Mesothelial cell of epicardium (in vitro differentiated cells): ENCODE results near the gene ADARB2. TPM values are rescaled to one million over a fixed set of nuclear protein-coding genes. Genes with fewer than 3 reads are reported as not detected.

Experiments used
- DNase-seq, 2 experiments: peaks; one replicate each; pipeline ENCODE4 v3.0.0; 2021; ENCODE audit warnings: low spot score in 2 of 2; ENCODE audit not compliant: unreplicated experiment in 2 of 2
- H3K27ac Mint-ChIP-seq: 2 replicates; pipeline ENCODE4 v1.8.0; 2021; ENCODE audit warnings: mixed read lengths
- H3K27me3 Mint-ChIP-seq: 2 replicates; pipeline ENCODE4 v1.8.0; 2021; ENCODE audit warnings: low read depth, mixed read lengths
- H3K36me3 Mint-ChIP-seq: 2 replicates; pipeline ENCODE4 v1.8.0; 2021; ENCODE audit warnings: mixed read lengths
- H3K4me1 Mint-ChIP-seq: 2 replicates; pipeline ENCODE4 v1.8.0; 2021; ENCODE audit warnings: mixed read lengths
- H3K4me3 Mint-ChIP-seq: 2 replicates; pipeline ENCODE4 v1.8.0; 2021; ENCODE audit warnings: mild to moderate bottlenecking, moderate library complexity, mixed read lengths
- H3K9me3 Mint-ChIP-seq: 2 replicates; pipeline ENCODE4 v1.8.0; 2021; ENCODE audit warnings: mixed read lengths
- CTCF ChIP-seq: fragments of 200-600 bp; sonication (generic); IDR thresholded peaks from one replicate; pipeline ENCODE4 v1.5.0; 2021; ENCODE audit warnings: antibody characterized with exemption; ENCODE audit not compliant: unreplicated experiment
- total RNA-seq: library from RNA; stranded (reverse); gene quantifications from 3 replicates; pipeline ENCODE4 v1.2.1, GENCODE V29; 2021

The ADARB2 gene
- total RNA-seq, 1 donor from 2014 or later, result 0.38 TPM

- H3K9me3 Mint-ChIP-seq, result no peaks in the 10 kb centered on the region
- no peaks in the 10 kb centered on the region for H3K4me1 Mint-ChIP-seq
- no peak overlapping the region for H3K27ac Mint-ChIP-seq
- H3K36me3 Mint-ChIP-seq, result no peaks in the 10 kb centered on the region
- peaks cover 20% of the 10 kb centered on the region for H3K27me3 Mint-ChIP-seq
- TF ChIP-seq CTCF, result no peak
- peak in 1 of 2 experiments; percentile 27 for DNase-seq
- H3K4me3 Mint-ChIP-seq, result no peak overlapping the region
Measured at GRCh38 chr10:1206101-1206500, 531.2 kb downstream of the ADARB2 start.

GRCh38 chr10:1205450-1206030 is 531.8 kb downstream of the ADARB2 start:
- peak in 1 of 2 experiments; percentile 32 for DNase-seq
- no peaks in the 10 kb centered on the region for H3K4me1 Mint-ChIP-seq
- no peak overlapping the region for H3K27ac Mint-ChIP-seq
- TF ChIP-seq CTCF, result no peak
- peaks cover 22% of the 10 kb centered on the region for H3K27me3 Mint-ChIP-seq
- no peaks in the 10 kb centered on the region for H3K9me3 Mint-ChIP-seq
- no peak overlapping the region for H3K4me3 Mint-ChIP-seq
- no peaks in the 10 kb centered on the region for H3K36me3 Mint-ChIP-seq

- Mint-ChIP-seq H3K27me3 (peaks cover 18% of the 10 kb centered on the region), H3K4me3 (no peak overlapping the region), H3K4me1 (no peaks in the 10 kb centered on the region), H3K27ac (no peak overlapping the region), H3K9me3 (no peaks in the 10 kb centered on the region), H3K36me3 (no peaks in the 10 kb centered on the region)
- no peak for TF ChIP-seq CTCF
- DNase-seq, result peak in 1 of 2 experiments; percentile 34
Measured at GRCh38 chr10:1204434-1205326, 532.6 kb downstream of the ADARB2 start.

GRCh38 chr10:1203704-1204103 is 533.6 kb downstream of the ADARB2 start:
- DNase-seq, result peak in 1 of 2 experiments; percentile 25
- H3K4me3 Mint-ChIP-seq, result no peak overlapping the region
- H3K27me3 Mint-ChIP-seq, result peaks cover 22% of the 10 kb centered on the region
- no peak overlapping the region for H3K27ac Mint-ChIP-seq
- H3K4me1 Mint-ChIP-seq, result no peaks in the 10 kb centered on the region
- no peaks in the 10 kb centered on the region for H3K9me3 Mint-ChIP-seq
- no peak for TF ChIP-seq CTCF
- no peaks in the 10 kb centered on the region for H3K36me3 Mint-ChIP-seq

GRCh38 chr10:1203216-1203615 is 534.1 kb downstream of the ADARB2 start:
- Mint-ChIP-seq H3K4me3 (no peak overlapping the region), H3K36me3 (no peaks in the 10 kb centered on the region), H3K4me1 (no peaks in the 10 kb centered on the region), H3K27me3 (peaks cover 27% of the 10 kb centered on the region), H3K27ac (no peak overlapping the region), H3K9me3 (no peaks in the 10 kb centered on the region)
- DNase-seq, result peak in 1 of 2 experiments; percentile 19
- no peak for TF ChIP-seq CTCF
